Brain microvascular endothelial cell (primary cell): ENCODE data around the gene ADAMTS17.

Source experiments
- DNase-seq: peaks from one replicate; pipeline ENCODE4 v3.0.0-alpha.2; 2020
- H3K27ac ChIP-seq: fragments of 250-450 bp; sonication (Bioruptor Pico); 2 replicates; pipeline ENCODE4 v1.5.1; 2020; ENCODE audit warnings: mild to moderate bottlenecking, moderate library complexity
- H3K27me3 ChIP-seq: fragments of 250-450 bp; sonication (Bioruptor Pico); replicated peaks from 2 replicates; pipeline ENCODE4 v1.5.1; 2020; ENCODE audit warnings: mild to moderate bottlenecking
- H3K36me3 ChIP-seq: fragments of 250-450 bp; sonication (Bioruptor Pico); replicated peaks from 2 replicates; pipeline ENCODE4 v1.5.1; 2020; ENCODE audit warnings: mild to moderate bottlenecking
- H3K4me3 ChIP-seq: 2 replicates; pipeline ENCODE4 v1.5.1; 2011; ENCODE audit warnings: low read depth, mild to moderate bottlenecking, control low read depth, low read length, moderate library complexity
- CTCF ChIP-seq: IDR thresholded peaks from 2 replicates; pipeline ENCODE4 v1.5.1; 2011; ENCODE audit warnings: low read depth, mild to moderate bottlenecking, moderate library complexity, low read length, control low read depth, inconsistent platforms; ENCODE audit errors: missing control alignments
- in situ Hi-C: cut with HindIII; loops from 2 replicates; pipeline ENCODE4 v1.10.0; 2017; ENCODE audit warnings: low sequenced_read_pairs, low pct_ligation_motif_present

ADAMTS17 gene

GRCh38 chr15:100311154-100311625, 30.6 kb downstream of the ADAMTS17 start:
- H3K4me3 ChIP-seq, result no peak overlapping the region
- TF ChIP-seq CTCF, result no peak
- no peaks in the 10 kb centered on the region for H3K36me3 ChIP-seq
- in situ Hi-C loops, result no loop called here
- no peak for DNase-seq
- no peaks in the 10 kb centered on the region for H3K27me3 ChIP-seq
- H3K27ac ChIP-seq, result no peak overlapping the region

- no peak overlapping the region for H3K27ac ChIP-seq
- no peak overlapping the region for H3K4me3 ChIP-seq
- H3K27me3 ChIP-seq, result no peaks in the 10 kb centered on the region
- TF ChIP-seq CTCF, result no peak
- DNase-seq, result no peak
- H3K36me3 ChIP-seq, result no peaks in the 10 kb centered on the region
- in situ Hi-C loops, result no loop called here
Observed at GRCh38 chr15:100310513-100311153, 31.1 kb downstream of the ADAMTS17 start.

- Histone ChIP-seq H3K27ac (no peak overlapping the region), H3K27me3 (no peaks in the 10 kb centered on the region), H3K36me3 (no peaks in the 10 kb centered on the region), H3K4me3 (no peak overlapping the region)
- DNase-seq, result no peak
- in situ Hi-C loops, result no loop called here
- no peak for TF ChIP-seq CTCF
Observed at GRCh38 chr15:100310041-100310405, 31.8 kb downstream of the ADAMTS17 start.

GRCh38 chr15:100309109-100310040, 32.4 kb downstream of the ADAMTS17 start:
- no peak for TF ChIP-seq CTCF
- in situ Hi-C loops, result no loop called here
- Histone ChIP-seq H3K27me3 (no peaks in the 10 kb centered on the region), H3K27ac (no peak overlapping the region), H3K36me3 (no peaks in the 10 kb centered on the region), H3K4me3 (no peak overlapping the region)
- DNase-seq, result no peak

GRCh38 chr15:100308608-100309007, 33.2 kb downstream of the ADAMTS17 start:
- DNase-seq, result no peak
- TF ChIP-seq CTCF, result no peak
- Histone ChIP-seq H3K27ac (no peak overlapping the region), H3K4me3 (no peak overlapping the region), H3K27me3 (no peaks in the 10 kb centered on the region), H3K36me3 (no peaks in the 10 kb centered on the region)
- in situ Hi-C loops, result no loop called here
